ENCODE data around the gene BCAM.

DNA sequence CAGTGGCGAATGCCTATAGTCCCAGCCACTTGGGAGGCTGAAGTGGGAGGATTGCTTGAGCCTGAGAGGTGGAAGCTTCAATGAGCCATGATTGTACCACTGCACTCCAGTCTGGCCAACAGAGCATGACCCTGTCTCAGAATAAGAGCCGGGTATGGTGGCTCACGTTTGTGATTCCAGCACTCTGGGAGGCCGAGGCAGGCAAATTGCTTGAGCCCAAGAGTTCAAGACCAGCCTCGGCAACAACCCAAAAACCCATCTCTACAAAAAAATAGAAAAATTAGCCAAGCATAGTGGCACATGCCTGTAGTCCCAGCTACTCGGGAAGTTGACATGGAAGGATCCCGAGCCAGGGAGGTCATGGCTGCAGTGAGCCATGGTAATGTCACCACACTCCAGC lies 31.9 kb downstream of the BCAM start:
- TF ChIP-seq GATA2 (IDR thresholded peaks at IDR 0.05; ENCODE audit: low read depth, low read length) (no peak), GATA3 (IDR thresholded peaks at IDR 0.05; ENCODE audit: low read depth, low read length) (no peak)
